IPS-15b (cell line): ENCODE measurements around the gene UCK2.

Source experiments
- H3K27me3 ChIP-seq: one replicate; pipeline ENCODE4 v1.6.1; 2013; ENCODE audit warnings: low read length; ENCODE audit not compliant: control insufficient read depth, insufficient read depth
- H3K36me3 ChIP-seq: one replicate; pipeline ENCODE4 v1.6.1; 2013; ENCODE audit warnings: low read length; ENCODE audit not compliant: control insufficient read depth, insufficient read depth
- H3K4me1 ChIP-seq: one replicate; pipeline ENCODE4 v1.6.1; 2013; ENCODE audit warnings: mild to moderate bottlenecking, low read length; ENCODE audit not compliant: control insufficient read depth, insufficient read depth
- H3K4me3 ChIP-seq: one replicate; pipeline ENCODE4 v1.5.1; 2013; ENCODE audit warnings: low read depth, low read length
- H3K9ac ChIP-seq: one replicate; pipeline ENCODE4 v1.6.1; 2013; ENCODE audit warnings: low read depth, mild to moderate bottlenecking, low read length
- H3K9me3 ChIP-seq: one replicate; pipeline ENCODE4 v1.6.1; 2013; ENCODE audit warnings: mild to moderate bottlenecking, low read length; ENCODE audit not compliant: control insufficient read depth, insufficient read depth

The UCK2 gene

DNA sequence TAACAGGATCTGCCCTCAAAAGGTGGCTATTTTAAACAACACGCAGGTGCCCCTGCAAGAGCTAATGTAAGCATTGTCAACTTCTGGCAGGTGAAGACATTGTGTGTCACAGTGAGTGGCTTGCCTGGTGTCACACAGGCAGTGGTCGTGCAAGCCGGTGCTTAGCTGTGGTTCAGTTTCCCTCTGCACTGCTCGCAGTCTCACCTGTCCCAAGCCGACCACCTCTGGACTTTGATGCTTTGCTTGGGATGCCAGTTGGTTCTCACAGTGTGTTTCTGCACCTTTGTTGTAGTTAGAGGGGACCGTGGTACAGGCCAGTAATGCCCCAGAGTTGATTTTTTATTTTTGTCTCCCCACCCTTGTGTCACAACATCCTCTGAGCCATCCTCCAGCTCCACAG lies 85.2 kb downstream of the UCK2 start:
- Histone ChIP-seq H3K4me3 (no peak overlapping the region), H3K36me3 (peaks cover 23% of the 10 kb centered on the region), H3K27me3 (no peaks in the 10 kb centered on the region), H3K9ac (no peak overlapping the region), H3K4me1 (no peaks in the 10 kb centered on the region), H3K9me3 (no peaks in the 10 kb centered on the region)

DNA sequence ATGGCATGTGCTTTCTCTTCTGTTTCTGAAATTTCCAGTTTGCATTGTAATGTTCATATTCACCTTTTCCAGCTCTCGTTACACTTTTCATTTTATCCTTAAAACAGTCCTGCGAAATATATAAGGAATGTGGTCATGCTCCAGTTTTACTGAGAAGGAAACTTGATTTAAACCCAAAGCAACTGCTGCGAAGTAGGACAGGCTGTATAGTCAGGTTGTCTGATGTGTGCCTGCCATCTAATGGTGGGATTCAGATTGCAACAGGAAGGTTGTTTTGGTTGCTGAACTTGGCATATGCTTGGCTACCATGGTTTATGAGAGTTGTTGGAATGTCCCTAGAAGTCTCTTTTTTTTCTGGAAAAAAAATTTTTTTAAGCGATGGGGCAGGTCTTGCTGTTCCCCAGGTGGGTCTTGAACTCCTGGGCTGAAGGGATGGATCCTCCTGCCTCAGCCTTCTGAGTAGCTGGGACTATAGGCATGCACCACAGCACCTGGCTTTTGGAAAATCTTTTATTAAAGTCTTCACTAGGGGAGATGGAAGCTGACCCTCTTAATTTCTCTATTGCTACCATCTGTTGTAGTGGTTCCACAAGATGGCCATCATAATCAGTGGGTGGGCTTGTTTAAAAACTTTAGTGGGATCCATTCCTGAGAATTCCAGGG lies 86.9 kb downstream of the UCK2 start:
- H3K4me1 ChIP-seq = no peaks in the 10 kb centered on the region

GRCh38 chr1:165915480-165915879 lies 88.1 kb downstream of the UCK2 start:
- Histone ChIP-seq H3K9ac (no peak overlapping the region), H3K4me3 (no peak overlapping the region), H3K4me1 (no peaks in the 10 kb centered on the region), H3K36me3 (peaks cover 1% of the 10 kb centered on the region), H3K27me3 (no peaks in the 10 kb centered on the region), H3K9me3 (no peaks in the 10 kb centered on the region)

More for the DNA sequence above, 86.9 kb downstream of the UCK2 start:
- no peak overlapping the region for H3K4me3 ChIP-seq
- no peak overlapping the region for H3K9ac ChIP-seq
- no peaks in the 10 kb centered on the region for H3K9me3 ChIP-seq
- peaks cover 12% of the 10 kb centered on the region for H3K36me3 ChIP-seq
- H3K27me3 ChIP-seq = no peaks in the 10 kb centered on the region

GRCh38 chr1:165915932-165916348 lies 88.5 kb downstream of the UCK2 start:
- no peak overlapping the region for H3K4me3 ChIP-seq
- no peaks in the 10 kb centered on the region for H3K4me1 ChIP-seq
- H3K9me3 ChIP-seq = no peaks in the 10 kb centered on the region
- H3K36me3 ChIP-seq = no peaks in the 10 kb centered on the region
- H3K9ac ChIP-seq = no peak overlapping the region
- H3K27me3 ChIP-seq = no peaks in the 10 kb centered on the region

DNA sequence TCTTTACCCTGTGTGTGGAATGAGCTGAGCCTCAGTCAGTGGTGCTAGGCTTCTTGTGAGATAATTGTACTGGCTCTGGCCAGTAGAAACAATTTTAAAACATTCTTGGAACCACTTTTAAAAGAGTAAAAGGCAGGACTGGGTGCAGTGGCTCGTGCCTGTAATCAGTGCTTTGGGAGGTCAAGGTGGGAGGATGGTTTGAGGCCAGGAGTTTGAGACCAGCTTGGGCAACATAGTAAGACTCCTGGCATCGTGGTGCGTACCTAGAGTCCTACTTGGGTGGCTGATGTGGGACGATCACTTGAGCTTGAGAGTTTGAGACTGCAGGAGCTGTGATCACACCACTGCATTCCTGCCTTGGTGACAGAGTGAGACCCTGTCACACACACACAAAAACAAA lies 89.8 kb downstream of the UCK2 start:
- Histone ChIP-seq H3K9me3 (no peaks in the 10 kb centered on the region), H3K9ac (no peak overlapping the region), H3K4me1 (no peaks in the 10 kb centered on the region), H3K36me3 (no peaks in the 10 kb centered on the region), H3K4me3 (no peak overlapping the region), H3K27me3 (no peaks in the 10 kb centered on the region)

DNA sequence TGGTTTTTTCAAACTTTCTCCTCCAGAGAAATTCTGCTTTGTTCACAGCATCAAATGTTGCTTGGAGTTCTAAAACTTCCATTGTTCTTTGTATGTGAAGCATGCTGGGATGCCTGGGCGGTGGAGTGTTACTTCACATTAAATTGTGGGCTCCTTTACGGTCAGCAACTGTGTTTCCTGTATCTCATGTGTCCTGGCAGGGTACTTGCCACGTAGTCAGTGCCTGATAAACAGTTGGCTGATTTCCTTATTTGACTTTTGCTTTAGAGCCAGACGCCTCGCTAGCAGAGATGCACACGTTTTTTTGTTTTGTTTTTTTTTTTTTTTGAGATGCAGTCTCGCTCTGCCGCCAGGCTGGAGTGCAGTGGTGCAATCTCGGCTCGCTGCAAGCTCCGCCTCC lies 96.7 kb downstream of the UCK2 start:
- Histone ChIP-seq H3K36me3 (no peaks in the 10 kb centered on the region), H3K27me3 (no peaks in the 10 kb centered on the region), H3K9ac (no peak overlapping the region), H3K4me1 (peaks cover 4% of the 10 kb centered on the region), H3K9me3 (no peaks in the 10 kb centered on the region), H3K4me3 (no peak overlapping the region)

DNA sequence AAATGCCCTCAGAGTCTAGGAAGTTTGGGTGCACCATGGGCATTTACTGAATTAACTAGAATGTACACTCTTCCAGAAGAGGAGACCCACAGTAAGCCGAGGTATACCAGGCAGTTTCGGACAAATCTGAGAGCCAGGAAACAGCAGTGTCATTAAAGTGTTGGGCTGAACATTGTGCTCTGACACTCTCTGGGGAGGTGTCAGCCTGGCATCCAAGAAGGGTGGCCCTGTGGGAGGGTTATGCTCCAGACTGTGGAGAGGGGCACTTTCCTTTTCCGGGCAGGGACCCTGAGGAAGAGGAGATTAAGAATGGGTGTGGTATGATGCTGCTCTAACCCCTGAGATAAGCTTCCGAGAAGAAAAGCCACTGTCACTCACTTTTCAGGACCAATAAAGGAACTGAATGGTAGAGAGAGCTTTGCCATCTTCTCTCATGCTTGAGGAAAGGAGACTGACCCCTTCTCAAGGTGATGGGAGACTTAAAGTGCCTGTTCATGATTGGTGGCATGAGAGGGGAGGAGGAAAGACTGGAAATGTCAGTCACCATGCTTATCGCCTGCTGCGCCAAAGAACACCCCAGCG lies 98.2 kb downstream of the UCK2 start:
- H3K4me1 ChIP-seq = peaks cover 4% of the 10 kb centered on the region
- no peak overlapping the region for H3K4me3 ChIP-seq
- no peaks in the 10 kb centered on the region for H3K9me3 ChIP-seq
- H3K36me3 ChIP-seq = no peaks in the 10 kb centered on the region
- H3K27me3 ChIP-seq = no peaks in the 10 kb centered on the region
- H3K9ac ChIP-seq = no peak overlapping the region

DNA sequence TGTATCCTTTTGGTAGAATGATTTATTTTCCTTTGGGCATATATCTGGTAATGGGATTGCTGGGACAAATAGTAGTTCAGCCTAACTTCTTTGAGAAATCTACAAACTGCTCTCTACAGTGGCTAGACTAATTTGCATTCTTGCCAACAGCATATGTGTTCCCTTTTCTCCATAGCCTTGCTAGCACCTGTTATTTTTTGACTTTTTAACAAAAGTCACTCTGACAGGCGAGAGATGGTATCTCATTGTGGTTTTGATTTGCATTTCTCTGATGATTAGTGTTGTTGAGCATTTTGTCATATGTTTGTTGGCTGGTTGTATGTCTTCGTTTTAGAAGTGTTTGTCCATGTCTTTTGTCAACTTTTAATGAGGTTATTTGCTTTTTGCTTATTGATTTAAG lies 99.8 kb downstream of the UCK2 start:
- Histone ChIP-seq H3K9ac (no peak overlapping the region), H3K4me3 (no peak overlapping the region), H3K27me3 (no peaks in the 10 kb centered on the region), H3K4me1 (peaks cover 4% of the 10 kb centered on the region), H3K36me3 (no peaks in the 10 kb centered on the region), H3K9me3 (no peaks in the 10 kb centered on the region)

DNA sequence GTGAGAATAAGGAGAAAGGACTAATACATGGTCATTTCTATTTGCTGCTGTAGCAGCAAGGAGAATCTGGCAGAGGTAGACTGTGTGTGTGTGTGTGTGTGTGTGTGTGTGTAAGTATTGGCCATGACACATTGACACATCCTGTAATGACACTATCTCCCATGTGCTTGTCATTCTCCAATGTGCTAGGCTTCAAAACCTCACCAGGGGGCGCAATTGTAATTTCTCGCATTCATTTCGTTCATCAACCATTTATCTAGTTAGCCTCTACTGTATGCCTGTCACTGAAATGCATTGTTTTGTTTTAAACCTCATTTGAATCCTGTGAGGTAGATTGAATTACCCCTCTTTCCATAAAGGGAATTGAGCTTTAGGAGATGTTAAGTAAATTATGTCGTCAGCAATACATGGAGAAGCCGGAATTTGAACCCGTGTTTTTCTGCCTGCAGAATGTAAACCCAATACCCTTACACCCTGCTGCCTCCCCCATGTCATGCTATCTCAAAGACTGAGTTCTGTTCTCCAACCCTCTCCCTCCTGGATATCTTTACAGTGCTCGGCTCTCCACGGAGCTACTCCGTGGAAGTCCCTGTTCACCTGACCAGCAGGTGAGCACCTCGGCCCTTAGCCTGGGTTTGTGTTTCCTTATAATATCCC lies 100.8 kb downstream of the UCK2 start:
- Histone ChIP-seq H3K4me1 (peaks cover 7% of the 10 kb centered on the region), H3K9ac (no peak overlapping the region), H3K9me3 (no peaks in the 10 kb centered on the region), H3K4me3 (no peak overlapping the region), H3K27me3 (no peaks in the 10 kb centered on the region), H3K36me3 (no peaks in the 10 kb centered on the region)

GRCh38 chr1:165930961-165931360 lies 103.5 kb downstream of the UCK2 start:
- no peaks in the 10 kb centered on the region for H3K27me3 ChIP-seq
- no peak overlapping the region for H3K4me3 ChIP-seq
- H3K9ac ChIP-seq = no peak overlapping the region
- no peaks in the 10 kb centered on the region for H3K36me3 ChIP-seq
- H3K9me3 ChIP-seq = no peaks in the 10 kb centered on the region
- peaks cover 6% of the 10 kb centered on the region for H3K4me1 ChIP-seq

DNA sequence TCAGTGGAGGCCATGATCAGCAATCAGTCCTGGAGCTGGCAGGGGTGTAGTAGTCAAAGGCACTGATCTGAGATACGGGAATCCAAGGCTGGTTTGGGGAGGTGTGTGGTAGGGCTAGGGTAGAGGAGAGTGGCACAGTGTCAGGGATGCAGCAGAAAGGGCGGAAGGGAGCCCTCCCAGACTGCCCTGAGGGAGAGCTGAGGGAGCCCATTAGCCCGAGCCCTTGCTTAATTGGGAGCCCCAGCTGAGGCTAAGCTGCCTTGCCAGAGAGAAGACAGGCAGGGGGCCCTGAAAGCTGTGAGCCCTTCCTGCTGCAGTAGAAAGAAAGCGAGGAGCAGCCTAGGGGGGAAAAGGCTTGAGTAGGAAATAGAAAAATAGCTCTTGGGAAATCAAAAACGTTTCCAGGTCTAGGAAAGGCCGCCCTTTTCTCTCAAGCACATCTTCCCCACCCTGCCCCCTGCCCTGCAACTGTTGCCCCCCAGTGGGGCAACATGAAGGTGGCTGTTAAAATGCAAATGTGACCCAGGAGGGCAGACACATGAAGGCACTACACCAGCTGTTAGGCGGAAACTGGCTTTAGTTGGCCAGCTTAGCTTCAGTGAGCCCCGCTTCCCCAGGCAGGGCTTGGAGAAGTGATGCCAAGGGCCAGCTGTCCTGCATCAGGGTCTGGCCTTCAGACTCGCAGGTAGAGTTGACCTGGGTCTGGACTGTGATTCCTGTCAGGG lies 106.2 kb downstream of the UCK2 start:
- H3K9ac ChIP-seq = no peak overlapping the region
- H3K9me3 ChIP-seq = no peaks in the 10 kb centered on the region
- H3K4me1 ChIP-seq = peaks cover 6% of the 10 kb centered on the region
- H3K4me3 ChIP-seq = no peak overlapping the region
- H3K27me3 ChIP-seq = peaks cover 2% of the 10 kb centered on the region
- no peaks in the 10 kb centered on the region for H3K36me3 ChIP-seq
